ENCODE results near the gene PLEKHB1.

- TF ChIP-seq CTCF (IDR thresholded peaks at IDR 0.05), result peak; percentile 68 to 90 (median 75)
- no peak for TF ChIP-seq POLR2A (IDR thresholded peaks at IDR 0.05)
These were observed 20.6 kb upstream of the PLEKHB1 start for GRCh38 chr11:73625696-73626318.
